GM21717 (cell line): ENCODE measurements around the gene ALG8.

ENCODE experiments used
- ATAC-seq: cut with Tn5 transposase; IDR thresholded peaks from one replicate; pipeline ENCODE4 v1.9.1; 2021; ENCODE audit warnings: mild to moderate bottlenecking, moderate library complexity; ENCODE audit not compliant: unreplicated experiment

ALG8 gene

DNA sequence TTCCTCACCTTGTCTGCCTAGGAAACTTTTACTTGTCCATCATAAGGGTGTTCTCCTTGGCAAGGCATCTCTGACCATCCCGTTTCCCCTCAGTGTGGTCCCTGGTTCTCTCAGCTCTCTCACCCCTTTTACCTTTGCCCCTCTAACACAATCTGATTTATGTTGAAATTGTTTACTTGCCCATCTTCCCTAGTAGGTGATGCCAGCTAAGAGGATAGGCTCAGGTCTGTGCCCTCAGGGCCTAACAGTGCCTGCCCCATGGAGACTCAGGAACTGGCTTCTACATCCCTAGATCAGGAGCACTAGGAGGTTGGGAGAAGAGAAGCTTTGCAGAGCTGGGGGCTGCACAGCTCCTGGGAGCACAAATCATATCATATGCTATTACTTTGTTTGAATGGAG, 21.1 kb upstream of the ALG8 start:
- no peak for ATAC-seq

DNA sequence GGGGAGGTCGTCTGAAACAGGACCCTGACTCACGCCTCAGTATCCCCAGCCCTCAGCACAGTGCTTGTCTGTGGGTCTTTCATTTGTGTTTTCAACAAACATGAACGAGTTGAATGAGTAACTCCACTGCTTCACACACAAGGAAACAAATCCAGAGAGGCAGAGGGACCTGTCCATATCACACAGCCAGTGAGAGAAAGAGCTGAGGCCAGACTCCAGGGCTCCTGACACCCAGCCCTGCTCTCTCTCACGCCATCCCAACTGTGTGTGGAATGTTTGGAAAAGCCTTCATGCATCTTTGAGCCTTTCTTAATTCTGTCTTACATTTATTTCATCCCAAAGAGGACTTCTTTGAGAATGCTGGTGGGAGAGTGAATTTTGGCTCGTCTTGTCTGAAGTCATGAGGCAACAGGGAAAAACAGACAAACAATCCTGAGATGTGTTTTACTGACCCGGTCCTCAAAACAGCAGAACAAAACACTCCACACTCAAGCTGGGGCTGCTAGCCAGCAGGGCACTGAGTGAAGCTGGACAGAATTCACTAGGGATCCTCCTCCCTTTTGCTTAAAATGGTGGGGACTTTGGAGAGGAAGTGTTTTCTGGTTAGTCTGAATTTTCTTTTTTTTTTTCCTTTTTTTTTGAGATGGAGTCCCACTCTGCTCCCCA, 19.7 kb upstream of the ALG8 start:
- ATAC-seq: no peak

DNA sequence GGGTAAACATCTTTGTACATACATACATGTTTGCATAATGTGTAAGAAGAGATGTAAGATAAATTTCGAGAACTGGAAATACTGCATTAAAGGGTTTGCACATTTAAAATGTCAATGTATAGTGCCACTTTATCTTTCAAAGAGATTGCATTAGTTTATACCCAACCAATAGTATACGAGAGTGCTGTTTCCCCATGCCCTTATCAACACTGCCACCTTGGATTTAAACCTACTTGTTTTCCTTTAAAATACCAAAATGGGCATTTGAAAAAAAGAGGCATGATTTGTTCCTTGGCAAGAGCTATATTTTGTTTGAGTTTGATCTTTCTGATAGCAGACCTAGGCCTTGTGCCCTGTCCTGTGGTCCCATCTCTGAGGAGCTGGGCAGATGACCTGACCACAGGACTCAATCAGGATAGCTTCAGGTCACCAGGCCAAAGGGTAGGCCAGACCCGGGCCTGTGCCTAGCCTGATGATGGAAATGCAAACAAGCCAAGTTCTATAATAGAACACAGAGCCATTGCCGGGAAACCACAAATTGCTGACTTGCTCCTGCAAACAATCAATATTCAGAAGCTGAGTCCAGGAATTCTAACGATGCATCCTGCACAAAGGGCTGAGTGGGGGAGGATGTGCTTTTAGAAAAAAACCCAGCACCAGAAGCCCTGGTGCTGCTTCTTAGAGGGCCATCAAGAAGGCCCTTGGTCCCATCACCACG, 16.9 kb upstream of the ALG8 start:
- ATAC-seq: no peak

DNA sequence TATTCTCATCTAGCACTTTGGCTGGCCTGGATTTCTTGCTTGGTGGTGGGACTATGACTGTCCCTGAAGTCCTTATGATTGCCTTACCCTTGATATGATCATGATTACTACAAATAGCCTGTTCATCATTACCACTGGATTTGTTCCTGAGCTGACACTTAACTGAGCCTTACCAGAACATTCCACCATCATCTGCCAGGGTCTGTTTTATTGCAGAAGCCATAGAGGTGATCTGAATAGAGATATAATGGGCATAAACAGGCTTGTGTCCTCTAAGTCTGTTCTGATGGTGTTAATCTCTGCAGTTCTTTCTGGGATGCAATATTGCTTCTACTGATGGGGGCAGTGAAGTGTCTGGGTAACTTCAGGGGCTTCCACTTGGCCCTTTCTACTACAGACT, 12.4 kb upstream of the ALG8 start:
- no peak for ATAC-seq

DNA sequence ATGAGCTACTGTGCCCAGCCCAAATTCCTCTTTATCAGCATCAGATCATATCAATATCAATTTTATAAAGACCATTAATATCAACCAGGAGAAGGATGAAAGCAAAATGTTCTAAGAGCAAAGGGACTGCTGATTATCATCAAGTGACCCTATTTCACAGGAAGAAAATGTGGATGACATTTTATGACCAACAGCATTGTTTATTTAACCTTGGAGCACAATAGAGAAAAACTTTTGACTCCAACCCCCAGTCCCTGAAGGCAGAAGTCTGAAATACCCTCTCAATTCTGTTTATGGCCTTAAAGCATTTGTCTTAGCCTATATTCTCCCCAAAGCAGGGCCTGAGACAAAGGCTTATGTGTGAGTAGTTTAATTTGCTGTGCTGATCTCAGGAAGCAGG, 11.3 kb upstream of the ALG8 start:
- ATAC-seq: no peak

DNA sequence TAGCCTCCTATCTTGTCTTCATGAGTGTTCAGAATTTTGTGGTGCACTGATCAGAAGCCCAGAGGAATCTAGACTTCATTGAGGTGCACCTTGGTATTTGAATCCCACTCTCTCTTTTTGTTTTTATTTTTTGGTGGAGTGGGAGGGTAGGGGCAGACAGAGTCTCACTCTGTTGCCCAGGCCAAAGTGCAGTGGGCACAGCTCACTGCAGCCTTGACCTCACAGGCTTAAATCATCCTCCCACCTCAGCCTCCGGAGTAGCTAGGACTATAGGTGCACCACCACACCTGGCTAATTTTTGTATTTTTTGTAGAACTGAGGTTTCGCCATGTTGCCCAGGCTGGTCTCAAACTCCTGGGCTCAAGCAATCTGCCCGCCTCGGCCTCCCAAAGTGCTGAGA, 10.9 kb upstream of the ALG8 start:
- ATAC-seq: no peak

DNA sequence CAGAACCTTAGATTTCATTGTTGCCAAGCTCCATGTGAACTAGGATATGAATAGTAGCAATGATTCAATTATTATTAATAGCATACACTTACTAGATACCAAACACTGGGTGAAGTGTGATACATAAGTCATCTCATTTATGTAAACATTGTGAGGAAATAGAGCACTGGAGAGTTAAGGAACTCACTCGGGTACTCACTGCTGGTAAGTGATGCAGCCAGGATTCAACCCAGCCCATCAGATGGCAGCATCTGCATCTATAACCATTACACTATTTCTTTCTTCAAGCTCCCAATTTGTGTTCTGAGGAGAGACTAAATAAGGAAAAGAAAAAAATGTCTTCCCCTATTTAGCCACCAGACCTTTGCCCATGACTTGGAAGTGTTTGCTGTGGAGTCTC, 10.2 kb upstream of the ALG8 start:
- no peak for ATAC-seq

DNA sequence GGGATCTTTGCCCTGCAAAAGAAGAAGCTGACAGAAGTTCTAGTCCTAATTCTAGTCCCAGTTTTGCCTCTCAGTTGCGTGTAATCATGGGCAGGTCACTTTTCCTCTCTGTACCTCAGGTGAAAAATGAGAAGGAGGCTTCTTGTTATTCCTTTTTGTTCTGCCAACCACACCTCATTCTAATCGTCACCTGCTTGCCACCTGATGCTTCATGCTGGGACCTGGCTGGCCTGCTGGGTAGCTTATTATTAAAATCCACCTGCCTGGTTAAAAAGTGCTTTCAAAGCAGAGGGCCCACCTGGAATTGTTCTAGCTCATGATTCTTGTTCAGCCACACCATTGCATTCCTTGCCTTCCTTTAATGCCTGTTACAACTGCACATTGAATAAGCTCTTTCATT, 8.4 kb upstream of the ALG8 start:
- no peak for ATAC-seq

DNA sequence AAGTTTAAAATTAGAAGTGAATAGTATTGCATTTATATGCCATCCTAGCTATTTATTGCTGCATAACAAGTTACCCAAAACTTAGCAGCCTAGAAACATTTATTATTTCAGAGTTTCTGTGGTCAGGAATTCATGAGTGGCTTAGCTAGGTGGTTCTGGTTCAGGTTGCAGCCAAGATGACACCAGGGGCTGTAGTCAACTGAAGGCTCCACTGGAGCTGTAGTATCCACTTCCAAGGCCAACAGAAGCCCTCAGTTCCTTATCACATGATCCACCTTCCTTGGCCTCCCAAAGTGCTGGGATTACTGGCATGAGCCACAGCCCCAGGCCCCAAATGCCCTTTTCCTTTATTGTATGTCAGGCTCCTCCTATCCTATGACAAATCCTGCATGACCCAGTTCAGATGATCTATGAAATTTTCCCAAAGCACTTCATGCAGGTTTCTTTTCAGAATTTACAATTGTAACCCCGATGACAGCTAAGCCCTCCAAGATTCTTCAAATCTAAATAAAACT, 6.1 kb upstream of the ALG8 start:
- ATAC-seq: no peak

DNA sequence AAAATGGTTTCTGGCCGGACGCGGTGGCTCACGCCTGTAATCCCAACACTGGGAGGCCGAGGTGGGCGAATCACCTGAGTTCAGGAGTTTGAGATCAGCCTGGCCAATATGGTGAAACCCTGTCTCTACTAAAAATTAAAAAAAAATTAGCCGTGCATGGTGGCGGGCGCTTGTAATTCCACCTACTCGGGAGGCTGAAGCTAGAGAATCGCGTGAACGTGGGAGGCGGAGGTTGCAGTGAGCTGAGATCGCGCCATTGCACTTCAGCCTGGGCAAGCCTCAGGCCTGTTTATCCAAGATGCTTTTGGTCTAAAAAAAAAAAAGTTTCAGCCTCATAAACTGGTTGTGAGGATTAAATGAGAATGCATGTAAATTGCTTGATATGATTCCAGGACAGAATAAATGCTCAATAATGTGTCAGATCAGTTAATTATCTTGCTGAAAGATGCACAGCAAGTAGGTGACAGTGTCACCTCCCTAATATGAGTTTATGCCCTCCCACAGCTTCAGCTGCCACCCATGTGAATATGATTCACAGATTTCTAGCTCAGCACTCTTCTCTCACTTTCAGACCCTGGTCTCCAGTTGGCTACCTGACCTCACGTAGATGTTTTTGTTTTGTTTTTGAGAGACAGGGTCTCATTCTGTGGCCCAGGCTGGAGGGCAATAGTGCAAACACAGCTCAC, 1.1 kb upstream of the ALG8 start:
- ATAC-seq: no peak

DNA sequence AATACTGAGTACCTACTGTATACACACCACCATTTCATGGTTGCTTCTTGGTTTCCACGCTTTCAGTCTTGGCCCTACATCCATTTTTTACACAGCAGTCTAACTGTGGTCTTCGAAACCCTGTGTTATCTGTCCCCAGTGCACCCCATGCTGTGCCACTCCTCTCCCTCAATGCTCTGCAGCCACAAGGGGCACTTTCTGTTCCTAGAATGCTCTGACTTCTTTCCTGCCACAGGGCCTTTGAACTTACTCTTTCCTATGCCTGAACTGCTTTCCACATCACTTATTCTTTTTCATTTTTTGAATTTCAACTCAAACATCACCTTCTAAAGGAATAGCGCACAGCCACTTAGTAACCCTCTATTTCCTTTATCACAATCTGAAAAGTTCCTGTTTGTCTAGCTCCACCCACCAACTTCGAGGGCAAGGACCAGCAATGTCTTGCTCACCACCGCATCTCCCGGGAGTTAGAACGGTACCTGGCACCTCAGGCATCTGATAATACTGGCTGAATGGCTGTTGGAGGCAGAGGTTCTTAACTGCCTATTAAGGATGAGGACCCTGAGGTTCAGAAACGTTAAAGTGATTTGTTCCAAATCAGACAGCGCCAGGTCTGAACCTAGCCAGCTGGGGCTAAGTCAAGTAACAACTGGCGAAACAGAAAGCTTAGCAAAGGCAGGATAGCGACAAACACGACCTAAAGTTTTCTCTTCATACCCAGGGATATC, 568 bp downstream of the ALG8 start:
- peak; percentile 37 for ATAC-seq

DNA sequence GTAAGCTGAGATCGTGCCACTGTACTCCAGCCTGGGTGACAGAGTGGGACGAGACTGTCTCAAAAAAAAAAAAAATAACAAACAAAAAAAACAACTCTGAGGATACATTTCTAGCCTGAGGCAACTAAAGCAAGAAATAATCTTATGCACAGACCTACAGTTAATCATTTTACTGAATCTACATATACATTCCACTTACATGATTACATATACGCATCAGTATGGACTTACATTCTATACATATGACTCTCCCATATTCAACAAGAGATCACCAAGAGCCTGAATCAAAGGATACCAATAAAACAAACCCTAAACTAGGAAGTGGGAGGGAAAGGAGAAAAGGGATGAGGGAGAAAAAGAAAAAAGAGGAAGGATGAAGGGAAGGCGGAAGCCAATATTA, 1.1 kb downstream of the ALG8 start:
- no peak for ATAC-seq

DNA sequence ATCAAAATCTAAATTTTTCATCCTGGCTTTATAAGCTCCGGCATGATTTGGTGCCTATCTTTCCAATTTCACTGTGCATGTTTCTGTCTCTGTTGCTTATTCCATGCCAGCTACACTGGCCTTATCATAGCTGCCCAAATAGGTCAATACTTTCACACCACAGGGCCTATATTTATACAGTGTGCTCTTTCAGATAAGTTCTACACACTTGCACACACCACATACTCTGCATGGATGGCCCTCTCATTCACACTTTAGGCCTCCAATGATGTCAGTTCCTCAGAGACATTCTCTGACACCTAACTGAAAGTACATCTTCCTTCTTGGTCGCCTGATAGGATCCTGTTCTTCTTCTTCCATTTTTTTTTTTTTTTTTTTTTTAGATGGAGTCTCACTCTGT, 7.0 kb downstream of the ALG8 start:
- ATAC-seq: no peak

DNA sequence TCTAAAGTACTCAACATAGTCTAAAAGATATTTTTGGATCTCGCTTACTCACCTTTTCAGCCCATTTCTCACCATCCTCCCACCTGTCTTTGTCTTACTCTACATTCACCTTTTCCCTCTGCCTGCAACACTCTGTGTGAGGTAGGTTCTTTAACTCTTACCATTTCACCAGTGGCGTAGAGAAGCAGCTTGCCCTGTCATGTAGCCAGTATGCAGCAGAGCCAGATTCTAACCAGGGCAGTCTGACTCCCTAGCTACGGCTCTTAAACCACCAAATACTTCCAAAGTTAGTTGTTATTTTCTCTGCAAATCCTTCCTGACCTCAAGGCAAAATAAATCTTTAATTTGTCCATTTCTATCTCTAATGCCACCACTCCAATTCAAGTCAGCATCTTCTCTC, 7.5 kb downstream of the ALG8 start:
- ATAC-seq: no peak

DNA sequence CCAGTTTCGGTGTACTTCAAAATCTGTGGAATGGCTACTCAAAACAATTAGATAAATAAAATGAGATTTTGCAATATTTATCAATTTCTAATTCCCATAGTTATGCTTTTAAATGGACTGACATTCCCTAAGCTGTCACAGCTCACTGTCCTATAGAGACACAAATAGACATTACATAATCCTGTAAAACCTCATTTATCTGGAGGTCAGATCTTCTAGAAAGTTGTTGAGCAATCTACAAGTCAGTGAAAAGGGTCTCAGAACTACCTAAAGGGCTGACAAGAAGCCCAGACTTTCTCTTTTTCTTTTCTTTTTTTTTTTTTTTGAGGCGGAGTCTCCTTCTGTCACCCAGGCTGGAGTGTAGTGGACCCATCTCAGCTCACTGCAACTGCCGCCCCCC, 12.0 kb downstream of the ALG8 start:
- ATAC-seq: no peak

DNA sequence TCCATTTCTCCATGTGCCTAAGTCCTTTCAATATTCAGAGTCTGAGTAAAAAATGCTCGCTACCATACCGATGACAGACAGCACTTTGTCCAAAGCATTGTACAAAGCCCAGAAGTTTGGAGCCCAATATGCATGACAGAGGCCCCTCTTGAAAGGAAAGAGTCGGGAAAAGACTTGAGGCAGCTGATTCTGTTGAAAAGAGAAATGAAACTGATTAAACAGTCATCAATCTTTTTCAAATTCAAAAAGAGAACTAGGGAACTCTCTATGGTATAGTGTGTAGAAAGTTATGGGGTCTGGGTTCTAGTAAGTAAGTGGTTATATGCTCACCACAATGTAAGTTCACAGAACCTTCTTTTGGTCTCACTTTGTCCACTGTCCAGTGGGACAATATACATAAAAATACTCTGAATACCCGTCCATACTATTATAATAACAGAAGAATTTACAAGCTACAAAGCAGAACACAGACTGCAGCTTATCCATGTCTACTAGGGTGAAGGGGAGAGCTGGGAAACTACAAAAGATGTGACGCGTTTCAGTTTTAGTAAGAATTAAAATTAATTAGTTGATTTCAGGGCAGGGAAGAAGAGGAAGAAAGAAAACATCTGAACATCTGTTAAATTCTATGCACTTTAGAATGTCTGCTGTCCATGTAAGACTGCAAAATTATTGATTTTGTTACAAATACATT, 26.7 kb downstream of the ALG8 start:
- peak; percentile 56 for ATAC-seq

DNA sequence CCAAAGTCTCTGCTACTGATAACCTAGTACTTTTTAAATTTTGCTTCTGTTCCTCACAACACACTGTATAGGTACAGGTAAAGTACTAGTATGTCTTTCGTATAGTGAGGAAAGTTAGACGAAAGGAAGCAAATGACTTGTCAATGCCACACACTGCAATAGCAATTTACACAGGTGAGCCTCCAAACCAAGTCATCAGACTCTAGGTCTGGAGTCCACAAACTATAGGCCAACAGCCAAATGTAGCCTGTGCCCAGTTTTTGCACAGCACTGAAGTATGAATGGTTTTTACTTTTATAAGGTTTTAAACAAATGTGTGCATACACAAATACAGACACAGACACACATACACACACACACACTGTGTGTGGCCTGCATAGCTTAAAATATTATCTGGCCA, 28.1 kb downstream of the ALG8 start:
- no peak for ATAC-seq

DNA sequence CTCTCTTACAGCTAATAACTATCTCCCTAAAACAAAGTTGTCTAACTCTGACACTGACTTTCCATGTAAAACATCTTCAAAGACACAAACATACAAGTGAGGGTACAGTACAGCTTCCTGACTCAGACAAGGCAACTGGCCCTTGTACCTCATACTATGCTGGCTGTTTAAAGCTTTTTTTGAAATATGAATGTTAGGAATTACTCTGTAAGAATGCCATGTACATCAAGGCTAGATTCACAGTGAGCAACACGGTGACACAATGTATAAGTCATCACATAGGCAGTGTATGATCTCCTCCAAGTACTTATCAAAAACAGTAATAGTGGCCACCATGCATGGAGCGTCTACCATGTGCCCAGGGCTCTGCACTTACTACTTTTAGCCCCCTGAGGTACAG, 28.6 kb downstream of the ALG8 start:
- ATAC-seq: no peak

DNA sequence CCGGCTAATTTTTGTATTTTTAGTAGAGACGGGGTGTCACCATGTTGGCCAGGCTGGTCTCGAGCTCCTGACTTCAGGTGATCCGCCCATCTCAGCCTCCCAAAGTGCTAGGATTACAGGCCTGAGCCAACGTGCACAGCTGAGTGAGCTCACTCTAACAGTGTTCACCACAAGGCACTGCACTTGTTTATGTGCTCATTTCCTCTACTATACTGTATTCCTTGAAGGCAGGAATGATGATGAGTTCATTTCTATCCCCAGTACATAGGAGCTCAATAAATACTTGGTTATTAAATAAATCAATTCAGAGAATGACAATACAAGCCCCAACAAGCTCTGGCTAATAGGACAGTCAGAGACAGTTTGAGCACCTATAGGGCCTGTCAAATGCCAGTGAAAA, 29.1 kb downstream of the ALG8 start:
- ATAC-seq: no peak

DNA sequence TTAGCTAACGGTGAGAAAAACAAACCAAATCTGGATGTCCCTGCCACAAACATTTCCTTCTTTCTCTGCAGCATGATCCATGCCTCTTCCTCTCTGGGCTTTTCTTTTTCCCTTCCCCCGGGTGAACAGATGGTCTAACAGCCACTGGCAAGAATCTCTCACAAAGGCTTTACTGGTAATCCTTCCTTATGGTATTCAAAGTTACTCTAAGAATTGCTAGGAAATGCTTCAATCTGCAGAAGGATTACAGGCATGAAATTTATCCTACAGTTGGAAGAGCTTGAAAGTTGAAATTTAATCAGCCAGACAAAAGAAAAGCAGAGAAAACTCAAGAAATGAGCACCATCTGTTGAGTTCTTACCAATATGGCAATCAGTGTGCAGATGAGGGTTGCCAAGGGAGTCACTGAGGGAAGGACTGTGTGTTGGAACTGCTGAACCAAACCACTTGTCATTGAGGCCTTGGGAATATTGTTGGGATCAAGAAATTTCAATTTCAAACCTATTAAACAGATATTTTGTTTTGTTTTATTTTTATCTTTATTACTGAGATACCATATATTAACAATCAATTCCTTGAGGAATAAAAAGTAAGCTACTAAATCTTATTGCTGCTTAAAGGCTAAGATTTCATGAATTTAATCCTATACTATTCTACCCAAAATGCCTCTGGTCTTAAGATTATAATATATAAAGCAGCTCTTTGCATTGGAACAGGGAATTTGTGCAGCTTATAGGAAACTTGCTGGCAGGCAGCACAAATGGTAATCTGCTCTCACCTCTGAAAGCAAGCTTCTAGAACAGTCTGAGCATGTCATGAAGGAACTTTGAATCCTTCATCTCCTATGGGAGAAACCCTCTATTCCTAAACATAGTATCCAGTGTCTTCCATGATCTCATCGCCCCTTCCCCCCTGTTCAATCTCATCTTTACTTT, 30.1 kb downstream of the ALG8 start:
- no peak for ATAC-seq
